ENCODE data around the gene GRIP2. TPM values are rescaled to one million over a fixed set of nuclear protein-coding genes. Genes with fewer than 3 reads are reported as not detected.

Gene GRIP2
- 67.8 TPM for total RNA-seq
- long read RNA-seq, full-length matches to known transcripts, result 1 of 132 reads
- long read RNA-seq, partial matches to known transcripts, result 70 of 132 reads
- long read RNA-seq, other reads (novel, unspliced or antisense), result 61 of 132 reads

DNA sequence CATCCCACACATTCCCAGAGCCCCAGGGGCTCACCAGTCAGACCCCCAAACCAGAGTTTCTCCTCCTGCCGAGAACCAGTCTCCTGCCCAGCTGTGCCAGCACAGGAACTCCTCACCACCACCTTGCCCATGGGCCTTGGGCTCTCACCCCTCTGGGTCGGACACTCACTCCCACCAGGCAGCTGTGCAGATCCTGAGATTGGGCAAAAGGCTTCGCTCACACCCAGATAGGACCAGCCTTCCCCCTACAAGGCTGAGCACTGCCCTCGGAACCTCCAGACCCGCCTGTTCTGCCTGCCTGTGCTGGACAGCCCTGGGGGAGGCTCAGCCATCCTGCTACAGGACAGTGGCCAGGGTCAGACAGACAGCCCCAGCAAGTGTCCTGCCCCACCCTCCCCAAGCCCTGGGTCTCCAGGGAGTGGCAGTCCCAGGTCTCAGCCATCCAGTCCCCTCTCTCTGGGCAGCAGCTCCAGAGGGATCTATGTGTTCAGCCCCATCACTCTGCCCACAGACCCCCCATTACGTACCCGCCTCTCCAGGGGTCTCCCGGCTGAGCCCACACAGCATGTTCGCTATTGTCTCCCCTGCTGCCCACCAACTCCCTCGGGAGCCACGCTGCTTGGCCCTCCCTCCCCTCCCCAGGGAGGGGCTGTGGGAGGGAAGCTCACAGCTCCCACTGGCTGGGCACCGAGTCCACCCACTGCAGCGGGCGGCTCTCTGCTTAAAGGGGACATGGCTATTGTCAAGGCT, at the start of gene GRIP2:
Gene GRIP2, minus strand, starts transcription at position 601 of the 750 bp plus-strand sequence. Its CDS starts 34 bp downstream, at position 567.
- DNase-seq (ENCODE audit: low spot score), result no peak
- intact Hi-C loops (cut with DNase I), result loop anchor here (2.0 kb wide), 1 partner anchor 17 kb away; no protein-coding TSS in a partner anchor

DNA sequence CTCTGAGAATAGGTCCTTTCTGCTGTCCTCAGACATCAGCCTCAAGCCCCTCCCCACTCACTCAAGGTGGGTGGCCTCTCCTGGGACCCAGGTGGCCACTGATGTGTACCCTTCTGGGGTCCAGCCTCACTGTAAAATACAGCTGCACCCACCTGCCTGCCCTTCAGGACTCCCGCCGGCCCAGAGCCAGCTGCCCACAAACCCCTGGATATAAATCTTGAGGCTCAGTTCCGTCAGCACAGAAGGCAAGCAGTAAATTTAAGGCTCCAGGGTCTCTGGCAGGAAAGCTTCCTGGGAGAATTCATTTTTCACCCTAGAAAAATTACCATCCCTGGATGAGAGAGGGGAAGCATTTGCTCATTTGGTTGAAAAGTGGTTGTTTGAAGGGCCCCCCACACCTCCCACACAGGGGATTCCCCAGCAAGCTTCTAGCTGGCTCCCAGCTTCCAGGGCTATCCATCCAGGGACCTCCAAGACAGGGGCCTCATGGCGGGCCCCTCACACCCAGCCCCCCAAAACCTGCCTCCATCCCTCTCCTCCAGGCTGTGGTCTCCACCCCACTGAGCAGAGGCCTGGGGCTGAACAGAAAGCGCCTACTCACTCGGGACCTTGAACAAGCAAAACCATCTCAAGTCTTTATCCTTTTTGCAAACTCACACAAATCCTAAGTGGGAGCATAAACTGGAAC, 48.4 kb upstream of the GRIP2 start:
- no peak for DNase-seq (ENCODE audit: low spot score)
- intact Hi-C loops (cut with DNase I), result no loop called here

- DNase-seq (ENCODE audit: low spot score), result no peak
- intact Hi-C loops (cut with DNase I), result no loop called here
Measured at GRCh38 chr3:14587740-14588360, 47.7 kb upstream of the GRIP2 start.

GRCh38 chr3:14586611-14587010, 46.5 kb upstream of the GRIP2 start:
- intact Hi-C loops (cut with DNase I), result no loop called here
- DNase-seq (ENCODE audit: low spot score), result no peak

DNA sequence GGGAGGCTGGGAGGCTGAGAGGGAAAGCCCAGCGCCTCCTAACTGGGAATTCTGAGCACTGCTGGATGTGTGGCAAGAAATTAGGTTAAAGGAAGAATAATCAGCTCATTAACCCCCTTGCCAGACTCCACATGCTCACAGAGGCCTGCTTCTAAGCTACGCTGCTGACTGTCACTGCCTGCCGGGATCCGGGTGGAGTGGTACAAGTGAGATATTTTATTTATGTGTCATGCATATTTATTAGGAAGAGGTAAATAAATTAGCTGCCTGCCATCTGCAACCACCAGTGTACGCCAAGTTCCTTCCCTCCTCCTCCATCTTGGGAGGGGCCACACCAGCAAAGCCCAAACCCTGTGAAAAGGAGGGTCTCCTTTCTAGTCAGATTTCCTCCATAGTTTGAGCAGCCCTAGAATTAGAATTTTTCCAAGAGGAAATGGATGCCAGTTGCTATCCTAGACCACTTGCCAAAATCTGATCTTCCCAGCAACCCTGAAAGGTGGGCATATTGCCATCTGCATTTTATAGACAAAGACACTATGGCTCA, 43.5 kb upstream of the GRIP2 start:
- intact Hi-C loops (cut with DNase I), result no loop called here
- no peak for DNase-seq (ENCODE audit: low spot score)

GRCh38 chr3:14582045-14582410, 41.9 kb upstream of the GRIP2 start:
- no peak for DNase-seq (ENCODE audit: low spot score)
- intact Hi-C loops (cut with DNase I), result no loop called here

- intact Hi-C loops (cut with DNase I), result no loop called here
- DNase-seq (ENCODE audit: low spot score), result no peak
Measured at GRCh38 chr3:14581334-14582044, 41.3 kb upstream of the GRIP2 start.

- no peak for DNase-seq (ENCODE audit: low spot score)
- intact Hi-C loops (cut with DNase I), result no loop called here
Measured at GRCh38 chr3:14577897-14578296, 37.8 kb upstream of the GRIP2 start.

GRCh38 chr3:14576163-14576562, 36.0 kb upstream of the GRIP2 start:
- intact Hi-C loops (cut with DNase I), result no loop called here
- DNase-seq (ENCODE audit: low spot score), result no peak

DNA sequence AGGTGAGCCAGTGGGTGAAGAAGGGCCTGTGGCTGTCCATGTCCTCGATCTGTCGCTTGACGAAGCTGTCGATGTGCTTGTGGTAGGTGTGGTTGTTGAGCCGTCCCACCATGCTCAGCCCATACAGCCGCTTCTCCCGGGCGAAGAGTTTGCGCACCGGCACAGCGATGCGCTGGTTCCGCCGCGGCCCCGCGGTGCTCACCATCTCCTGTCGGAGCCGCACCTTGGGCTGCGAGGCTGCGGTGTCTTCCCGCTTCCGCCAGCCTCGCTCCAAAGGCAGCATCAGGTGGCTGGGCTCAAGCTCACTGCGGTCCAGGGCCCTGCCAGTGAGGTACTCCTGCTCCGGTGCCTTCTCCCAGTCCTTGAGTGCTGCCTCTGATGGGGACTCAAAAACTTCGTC, 34.0 kb upstream of the GRIP2 start:
- intact Hi-C loops (cut with DNase I), result no loop called here

GRCh38 chr3:14573706-14574105, 33.6 kb upstream of the GRIP2 start:
- intact Hi-C loops (cut with DNase I), result no loop called here
- DNase-seq (ENCODE audit: low spot score), result no peak

More for the DNA sequence above, 34.0 kb upstream of the GRIP2 start:
- DNase-seq (ENCODE audit: low spot score), result no peak

- intact Hi-C loops (cut with DNase I), result no loop called here
- DNase-seq (ENCODE audit: low spot score), result no peak
Measured at GRCh38 chr3:14570864-14571263, 30.7 kb upstream of the GRIP2 start.

GRCh38 chr3:14570089-14570488, 29.9 kb upstream of the GRIP2 start:
- intact Hi-C loops (cut with DNase I), result no loop called here
- DNase-seq (ENCODE audit: low spot score), result no peak

- no peak for DNase-seq (ENCODE audit: low spot score)
- intact Hi-C loops (cut with DNase I), result no loop called here
Measured at GRCh38 chr3:14569474-14570000, 29.4 kb upstream of the GRIP2 start.

GRCh38 chr3:14568269-14568668, 28.1 kb upstream of the GRIP2 start:
- intact Hi-C loops (cut with DNase I), result no loop called here
- DNase-seq (ENCODE audit: low spot score), result no peak

DNA sequence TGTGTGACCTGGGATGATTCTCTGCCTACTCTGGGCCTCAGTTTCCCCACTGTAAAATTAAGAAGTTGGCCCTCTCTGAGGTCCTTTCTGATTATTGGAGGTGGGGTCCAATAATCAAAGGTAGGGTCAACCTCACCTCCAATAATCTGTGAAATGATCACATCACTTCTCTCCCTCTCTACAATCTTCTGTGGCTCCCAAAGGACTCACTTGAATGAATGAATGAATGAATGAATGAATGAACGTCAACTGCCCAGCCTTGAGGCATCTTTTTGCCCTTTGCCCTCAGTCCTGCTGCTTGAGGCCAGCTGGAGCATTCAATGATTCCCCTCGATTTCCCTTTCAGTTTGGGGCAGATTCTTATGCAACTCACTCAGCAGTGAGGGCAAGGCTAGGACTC, 26.7 kb upstream of the GRIP2 start:
- no peak for DNase-seq (ENCODE audit: low spot score)
- intact Hi-C loops (cut with DNase I), result no loop called here

GRCh38 chr3:14565868-14566588, 25.9 kb upstream of the GRIP2 start:
- no peak for DNase-seq (ENCODE audit: low spot score)
- intact Hi-C loops (cut with DNase I), result no loop called here

GRCh38 chr3:14564741-14565140, 24.6 kb upstream of the GRIP2 start:
- intact Hi-C loops (cut with DNase I), result no loop called here
- DNase-seq (ENCODE audit: low spot score), result no peak

Measured in cardiac septum (tissue), 1 donor.